GM10847 (cell line): ENCODE data around the gene CIT.

ENCODE experiments used
- POLR2A ChIP-seq: IDR thresholded peaks from 2 replicates; pipeline ENCODE4 v1.6.1; 2011; ENCODE audit not compliant: insufficient read length; ENCODE audit errors: extremely low read depth

CIT gene

DNA sequence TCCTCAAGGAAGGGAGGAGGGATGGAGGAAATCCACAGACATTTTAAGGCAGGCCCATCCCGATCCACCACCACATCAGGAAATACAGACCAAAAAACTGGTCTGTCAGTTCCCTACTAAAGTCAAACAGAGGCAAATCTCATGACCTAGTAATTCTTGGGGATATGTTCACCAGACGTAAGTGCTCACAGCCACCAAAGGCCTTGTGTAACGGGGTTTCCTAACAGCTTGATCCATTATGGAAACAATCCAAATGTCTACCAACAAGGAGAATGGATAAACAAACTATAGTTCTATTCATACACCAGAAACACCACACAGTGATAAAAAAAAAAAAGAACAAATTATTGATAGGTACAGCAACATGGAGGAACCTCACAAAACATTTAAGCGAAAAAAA lies 136.3 kb downstream of the CIT start:
- no peak for TF ChIP-seq POLR2A

DNA sequence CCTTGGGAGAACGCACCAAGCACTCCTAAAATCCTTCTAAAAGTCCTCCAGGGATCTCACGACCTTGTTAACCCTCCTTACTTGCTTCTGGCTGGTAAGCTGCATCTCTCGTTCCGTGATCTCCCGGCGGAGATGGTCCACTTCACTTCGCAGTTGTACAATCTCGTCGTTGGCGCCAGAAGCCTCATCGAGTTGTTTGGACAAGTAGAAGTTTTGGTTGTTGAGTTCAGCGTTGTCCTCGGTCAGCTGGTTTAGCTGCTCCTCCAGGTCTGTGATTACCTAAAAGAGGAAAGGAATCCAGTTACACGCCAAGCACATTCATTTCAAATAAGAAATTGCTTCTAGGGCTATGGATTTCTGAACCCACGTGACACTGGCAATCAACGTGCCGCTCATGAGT lies 142.0 kb downstream of the CIT start:
- no peak for TF ChIP-seq POLR2A

DNA sequence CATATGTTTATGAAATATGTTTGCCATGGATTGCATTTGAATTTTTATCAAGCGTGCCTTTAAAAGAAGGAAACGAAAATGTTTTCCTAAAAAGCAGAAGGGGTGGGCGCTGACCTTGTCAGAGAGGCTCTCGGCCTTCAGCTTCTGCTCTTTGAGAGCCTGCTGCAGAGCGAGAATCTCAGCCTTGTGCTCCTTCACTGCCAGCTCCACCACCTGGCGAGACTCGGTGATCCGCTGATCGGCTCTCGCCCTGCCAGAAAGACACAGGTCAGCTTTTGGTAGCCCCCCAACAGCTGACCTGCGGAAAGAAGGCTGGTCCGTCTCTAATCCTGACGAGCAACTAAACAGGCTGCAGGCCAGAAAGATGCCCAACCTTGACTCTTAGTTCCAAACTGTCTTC lies 146.7 kb downstream of the CIT start:
- no peak for TF ChIP-seq POLR2A

DNA sequence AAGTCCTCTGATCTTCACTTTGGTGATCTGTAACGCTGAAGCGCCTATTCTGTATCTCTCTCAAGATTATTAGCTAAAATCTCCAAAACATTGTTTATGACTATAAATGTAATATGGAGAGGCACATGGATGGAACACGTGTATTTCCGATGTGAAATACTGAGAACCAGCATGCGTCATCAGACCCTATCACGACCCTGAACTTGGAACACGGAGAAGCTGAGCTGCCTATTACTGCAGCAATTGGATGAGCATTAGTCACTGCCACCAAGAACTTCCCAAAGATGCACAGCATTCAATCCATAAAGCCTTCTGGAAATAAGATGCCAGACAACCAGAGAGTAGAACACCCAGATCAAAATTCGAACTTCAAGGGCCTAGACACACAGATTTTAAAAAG lies 147.2 kb downstream of the CIT start:
- no peak for TF ChIP-seq POLR2A

DNA sequence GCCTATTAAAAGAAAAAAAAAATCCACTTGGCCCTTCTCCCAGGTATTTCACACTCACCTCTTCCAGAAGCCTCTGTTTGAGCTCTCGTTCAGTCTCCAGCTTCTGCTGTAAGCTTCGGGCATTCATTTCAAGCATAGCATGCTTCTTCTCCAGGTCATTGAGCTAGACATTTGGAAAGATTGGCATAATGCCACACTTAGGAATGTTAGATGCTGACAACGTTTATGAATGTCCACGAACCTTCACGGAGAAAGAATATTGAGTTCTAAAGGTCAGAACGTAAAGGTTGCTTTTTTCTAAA lies 148.7 kb downstream of the CIT start:
- no peak for TF ChIP-seq POLR2A

DNA sequence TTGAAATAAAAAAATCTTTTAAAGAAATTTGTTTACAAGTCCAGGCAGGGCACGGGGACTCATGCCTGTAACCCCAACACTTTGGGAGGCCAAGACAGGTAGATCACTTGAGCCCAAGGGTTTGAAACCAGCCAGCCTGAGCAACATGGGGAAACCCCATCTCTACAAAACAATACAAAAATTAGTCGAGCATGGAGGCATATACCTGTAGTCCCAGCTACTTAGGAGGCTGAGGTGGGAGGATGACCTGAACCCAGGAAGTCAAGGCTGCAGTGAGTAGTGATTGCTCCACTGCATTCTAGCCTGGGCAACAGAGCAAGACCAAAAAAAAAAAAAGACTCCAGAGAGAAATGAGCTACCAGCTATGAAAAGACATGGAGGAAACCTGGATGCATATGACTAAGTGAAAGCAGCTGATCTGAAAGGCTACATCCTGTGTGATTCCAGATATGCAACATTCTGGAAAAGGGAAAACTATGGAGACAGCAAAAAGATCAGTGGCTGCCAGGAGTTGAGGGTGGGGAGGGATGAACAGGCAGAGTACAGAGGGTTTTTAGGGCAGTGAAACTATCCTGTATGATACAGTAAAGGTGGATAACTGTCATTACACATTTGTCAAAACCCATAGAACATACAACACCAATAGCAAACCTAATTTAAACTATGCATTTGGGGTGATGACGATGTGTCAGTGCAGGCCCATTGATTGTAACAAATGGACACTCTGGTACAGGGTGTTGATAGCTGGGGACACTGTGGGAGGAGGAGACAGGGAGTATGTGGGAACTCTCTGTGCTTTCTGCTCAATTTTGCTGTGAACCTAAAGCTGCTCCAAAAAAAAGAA lies 149.3 kb downstream of the CIT start:
- TF ChIP-seq POLR2A = no peak

DNA sequence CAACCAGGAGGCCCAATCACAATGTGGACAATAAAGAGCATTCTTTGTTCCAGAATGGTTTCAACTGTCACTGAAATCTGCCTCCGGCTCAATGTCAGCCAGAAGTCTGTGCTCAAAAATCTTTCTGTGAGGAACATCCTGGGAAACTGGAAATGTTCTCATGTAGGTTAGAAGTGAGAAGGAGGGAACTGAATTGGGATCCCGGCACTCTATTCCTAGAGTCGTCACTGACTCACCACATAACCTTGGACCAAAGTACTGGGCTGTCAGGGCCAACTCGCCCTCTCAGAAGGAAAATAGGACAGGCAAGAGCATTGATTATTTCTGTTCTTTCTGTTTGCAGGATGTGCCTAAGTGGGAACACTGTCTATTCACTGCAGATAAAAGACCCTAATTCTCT lies 151.6 kb downstream of the CIT start:
- no peak for TF ChIP-seq POLR2A

DNA sequence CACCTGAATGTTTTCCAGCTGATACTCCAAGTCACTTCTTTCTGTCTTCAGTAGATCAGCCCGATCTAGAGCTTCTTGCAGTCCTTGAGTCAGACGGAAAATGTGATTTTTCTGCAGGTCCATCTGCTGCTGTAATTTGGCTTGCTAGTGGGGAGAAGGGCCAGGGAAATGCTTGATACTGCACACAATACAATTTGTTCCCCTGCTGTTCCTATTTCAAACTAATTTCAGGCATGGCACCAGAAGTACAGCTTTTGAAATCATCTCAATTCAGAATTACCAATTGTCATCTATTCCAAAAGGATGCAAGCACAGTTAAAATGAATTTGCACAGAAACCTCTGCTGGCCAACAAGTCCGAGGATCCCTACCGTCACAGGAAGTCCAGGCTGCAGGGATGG lies 155.8 kb downstream of the CIT start:
- TF ChIP-seq POLR2A = no peak

DNA sequence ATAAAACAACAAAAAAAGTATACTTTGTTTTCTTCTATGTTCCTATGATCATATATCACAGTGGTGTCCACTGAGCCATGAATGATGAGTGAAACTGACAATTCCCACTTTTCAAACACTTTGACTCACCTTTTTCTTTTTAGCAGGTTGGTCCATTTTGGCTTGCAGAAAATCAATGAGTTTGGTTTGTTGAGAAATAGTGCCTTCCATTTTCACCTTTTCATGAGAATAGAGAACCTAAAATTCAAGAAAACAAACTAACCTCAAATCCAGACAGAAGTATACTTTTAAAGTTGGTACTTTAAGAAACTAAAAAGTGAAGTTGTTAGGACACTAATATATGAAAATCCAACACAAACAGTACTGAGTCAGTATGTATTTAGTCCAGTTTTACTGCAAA lies 156.8 kb downstream of the CIT start:
- TF ChIP-seq POLR2A = no peak

DNA sequence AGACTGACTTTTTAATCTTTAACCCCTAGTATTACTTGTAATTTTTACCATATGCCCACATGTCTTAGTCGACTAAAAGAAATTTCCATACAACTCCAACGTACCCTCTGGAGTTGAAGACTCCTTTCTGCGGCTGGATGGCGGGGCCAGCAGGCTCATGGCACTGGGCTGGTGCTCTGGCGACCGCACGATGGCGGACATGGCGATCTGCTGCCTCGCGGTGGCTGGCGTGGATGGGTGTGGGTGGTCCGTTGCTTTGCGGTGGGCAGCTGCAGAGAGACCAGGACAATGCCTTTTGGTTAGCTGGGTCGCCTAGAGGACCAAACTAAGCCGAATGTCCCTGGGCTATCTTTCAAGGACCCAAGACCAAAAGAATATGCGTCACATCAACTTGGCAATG lies 159.0 kb downstream of the CIT start:
- TF ChIP-seq POLR2A = no peak

DNA sequence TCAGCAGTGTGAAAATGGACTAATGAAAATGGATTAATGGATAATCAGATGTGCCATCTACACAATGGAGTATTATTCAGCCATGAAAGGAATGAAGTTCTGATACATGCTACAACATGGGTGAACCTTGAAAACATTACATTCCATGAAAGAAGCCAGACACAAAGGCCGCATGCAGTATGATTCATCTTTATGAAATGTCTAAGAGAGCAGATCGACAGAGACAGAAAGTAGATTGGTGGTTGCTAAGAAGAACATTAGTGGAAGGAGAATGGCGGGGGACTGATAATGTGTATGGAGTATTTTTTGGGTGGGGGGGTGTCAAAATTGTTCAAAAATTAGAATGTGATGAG lies 161.9 kb downstream of the CIT start:
- no peak for TF ChIP-seq POLR2A

DNA sequence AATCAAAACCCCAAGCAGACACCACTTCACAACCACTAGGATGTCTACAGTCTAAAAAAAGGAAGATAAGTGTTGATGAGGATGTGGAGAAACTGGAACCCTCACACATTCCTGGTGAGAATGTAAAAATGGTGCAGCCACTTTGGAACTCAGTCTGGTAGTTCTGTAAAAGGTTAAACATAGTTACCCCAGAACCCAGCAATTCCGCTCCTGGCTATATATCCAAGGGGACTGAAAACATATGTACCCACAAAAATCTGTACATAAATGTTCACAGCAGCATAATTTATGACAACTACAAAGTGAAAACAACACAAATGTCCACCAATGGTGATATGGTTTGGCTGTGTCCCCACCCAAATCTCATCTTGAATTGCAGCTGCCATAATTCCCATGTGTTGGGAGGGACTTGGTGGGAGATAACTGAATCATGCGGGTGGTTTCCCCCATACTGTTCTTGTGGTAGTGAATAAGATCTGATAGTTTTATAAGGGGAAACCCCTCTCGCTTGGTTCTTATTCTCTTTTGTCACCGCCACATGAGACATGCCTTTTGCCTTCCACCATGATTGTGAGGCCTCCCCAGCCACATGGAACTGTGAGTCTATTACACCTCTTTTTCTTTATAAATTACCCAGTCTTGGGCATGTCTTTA lies 162.4 kb downstream of the CIT start:
- no peak for TF ChIP-seq POLR2A

DNA sequence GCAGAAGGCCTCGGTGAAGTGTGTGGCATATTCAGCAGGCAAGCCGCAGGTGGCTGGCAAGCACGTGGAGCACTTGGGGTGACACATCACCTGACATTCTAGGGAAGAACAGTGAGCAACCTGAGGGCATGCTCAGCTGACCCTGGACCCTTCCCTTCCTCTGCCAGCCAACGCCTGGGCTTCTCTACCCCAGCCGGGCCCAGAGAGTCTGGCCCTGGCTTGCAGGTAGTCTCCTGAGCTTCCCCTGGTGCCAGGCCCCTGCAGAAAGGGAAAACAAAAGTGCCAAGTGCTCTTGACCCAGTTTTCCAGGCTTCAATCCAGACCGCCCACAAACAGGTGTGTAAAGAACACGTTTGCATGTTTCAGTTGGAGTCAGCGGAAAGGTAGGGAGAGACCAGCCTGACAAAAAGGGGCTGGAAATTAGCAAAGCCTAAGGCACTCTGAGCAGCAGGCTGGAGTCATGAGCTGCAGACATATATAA lies 163.5 kb downstream of the CIT start:
- no peak for TF ChIP-seq POLR2A

DNA sequence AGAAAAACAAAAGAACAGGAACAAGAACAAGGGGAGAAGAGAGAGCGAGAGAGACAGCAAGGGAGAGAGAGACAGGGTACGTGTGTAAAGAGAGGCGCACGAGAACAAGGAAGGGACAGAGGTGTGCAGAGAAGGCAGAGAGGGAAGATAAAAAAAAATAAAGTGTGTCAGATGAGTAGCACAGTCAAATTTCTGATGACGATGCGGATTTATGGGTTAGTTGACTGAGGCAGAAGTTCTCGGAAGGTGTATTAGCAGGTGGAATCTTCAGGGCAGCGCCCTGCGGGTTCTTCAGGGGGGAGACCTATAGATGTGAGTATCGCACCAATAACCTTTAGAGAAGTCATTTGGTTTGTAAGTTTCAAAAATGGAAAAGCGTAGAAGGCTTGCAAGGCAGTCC lies 164.4 kb downstream of the CIT start:
- no peak for TF ChIP-seq POLR2A

DNA sequence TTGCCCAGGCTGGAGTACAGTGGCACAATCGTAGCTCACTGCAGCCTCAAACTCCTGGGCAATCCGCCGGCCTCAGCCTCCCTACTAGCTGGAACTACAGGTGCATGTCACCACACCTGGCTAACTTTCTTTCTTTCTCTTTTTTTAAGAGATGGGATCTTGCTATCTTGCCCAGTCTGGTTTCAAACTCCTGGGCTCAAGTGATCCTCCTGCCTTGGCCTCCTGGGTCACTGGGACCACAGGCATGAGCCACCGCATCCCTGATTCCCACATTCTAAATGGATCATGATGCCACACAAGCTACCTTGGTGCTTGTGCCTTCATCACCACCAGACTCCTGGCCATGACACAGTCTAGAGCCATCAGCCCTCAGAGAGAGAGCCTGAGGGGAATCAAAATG lies 165.4 kb downstream of the CIT start:
- no peak for TF ChIP-seq POLR2A

DNA sequence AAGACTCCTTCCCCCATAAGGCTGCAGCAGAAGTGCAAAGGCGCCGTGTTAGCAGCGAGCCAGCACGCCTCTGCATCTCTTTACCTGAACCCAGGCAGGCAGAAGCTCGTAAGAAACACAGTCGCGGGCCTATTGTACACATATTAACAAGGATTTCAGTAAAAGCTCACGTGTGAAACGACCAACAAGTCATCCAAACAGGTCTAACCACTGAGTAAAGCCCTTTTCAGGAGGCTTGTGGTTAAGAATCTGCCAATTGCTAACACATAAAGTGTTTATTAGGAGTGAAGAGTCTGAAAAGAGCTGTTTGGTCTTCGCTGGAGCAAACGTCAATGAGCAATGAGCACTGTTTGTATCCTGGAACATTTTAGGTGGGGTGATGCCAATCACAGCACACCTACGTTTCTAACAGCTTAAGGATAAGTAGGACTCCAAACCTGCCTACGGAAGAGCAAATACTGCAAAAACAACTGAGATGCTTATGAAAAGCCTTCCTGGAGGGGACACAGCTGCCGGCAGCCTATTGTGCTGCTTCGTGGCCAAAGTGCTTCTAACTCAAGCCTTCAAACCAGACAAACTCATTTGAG lies 166.1 kb downstream of the CIT start:
- TF ChIP-seq POLR2A = no peak

DNA sequence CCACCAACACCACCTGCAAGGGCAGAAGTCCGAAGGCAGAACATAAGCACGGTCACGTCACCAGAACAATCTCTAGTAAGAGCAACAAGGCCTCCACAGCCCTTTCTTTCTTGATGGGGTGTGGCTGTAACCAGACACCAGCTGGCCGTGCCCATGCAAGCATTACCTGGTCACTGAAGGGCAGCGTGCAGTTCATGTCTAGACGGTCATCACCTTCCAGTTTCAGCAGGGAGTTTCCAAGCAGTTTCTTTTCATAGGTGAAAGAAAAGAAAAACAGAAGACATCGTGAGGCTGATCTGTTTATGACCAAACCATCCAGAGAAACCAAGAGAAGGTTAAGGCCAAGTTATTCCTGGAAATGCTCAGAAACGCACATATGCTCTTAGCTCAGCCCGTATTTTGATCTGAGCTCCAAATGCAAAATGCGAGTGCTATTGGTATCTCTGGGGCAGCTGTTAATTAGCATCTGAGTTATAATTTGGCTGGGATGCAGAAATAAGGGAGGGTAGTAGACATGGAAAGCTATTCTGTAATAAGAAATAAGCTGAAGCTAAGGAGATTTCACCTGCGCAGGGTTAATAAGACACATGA lies 166.7 kb downstream of the CIT start:
- no peak for TF ChIP-seq POLR2A

DNA sequence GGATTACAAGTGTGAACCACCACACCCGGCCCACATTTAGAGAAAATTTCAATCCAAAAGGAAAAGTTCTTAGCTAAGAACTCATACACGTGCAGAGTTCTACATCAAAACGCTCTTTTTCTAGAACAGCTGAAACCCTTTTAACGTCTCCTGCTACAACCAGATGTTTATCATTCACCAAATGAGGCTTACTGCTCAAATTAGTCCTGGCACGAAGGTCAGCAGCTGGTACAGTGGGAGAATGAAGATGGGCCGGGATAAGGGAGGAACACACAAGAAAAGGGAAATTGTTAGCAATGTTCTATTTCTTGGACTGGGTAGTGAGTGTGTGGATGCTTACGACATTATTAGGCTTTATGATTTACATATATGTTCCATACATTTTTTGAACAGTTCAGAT lies 171.9 kb downstream of the CIT start:
- TF ChIP-seq POLR2A = no peak
